PC-3 (cell line): ENCODE results near the gene OBP2A. TPM values are rescaled to one million over a fixed set of nuclear protein-coding genes. Genes with fewer than 3 reads are reported as not detected.
"Not testable (repeated sequence)": the region's sequence is repeated elsewhere in the genome, so short reads cannot be mapped to it uniquely, and the experiment has no call there.

ENCODE experiments used
- ATAC-seq: fragments of 200-7000 bp; cut with Tn5 transposase; 2 replicates; pipeline ENCODE4 v1.9.1; 2020; ENCODE audit warnings: mild to moderate bottlenecking, moderate library complexity
- BruUV-seq: library from RNA; stranded (reverse); fragments of 400-500 nt; replicated peaks from 2 replicates; lab custom pipeline; 2021; lab: Mats Ljungman, UMichigan
- CTCF ChIA-PET: fragments of 300-600 bp; sonication (Branson Sonifier 250); formaldehyde crosslinking; loops from one replicate; lab custom pipeline; 2022; ENCODE audit warnings: antibody characterized with exemption; lab: Charles Lee
- POLR2A ChIA-PET: fragments of 300-600 bp; sonication (Branson Sonifier 250); formaldehyde crosslinking; loops from one replicate; lab custom pipeline; 2022; ENCODE audit warnings: antibody characterized with exemption; ENCODE audit not compliant: unreplicated experiment; lab: Charles Lee
- DNase-seq: peaks from one replicate; pipeline ENCODE4 v3.0.0-alpha.2; 2015
- H2AFZ ChIP-seq: fragments of 300-600 bp; sonication (generic); 2 replicates; pipeline ENCODE4 v1.6.0; 2016; ENCODE audit warnings: antibody characterized with exemption, low read length
- H3F3A ChIP-seq: fragments of 300-600 bp; sonication (generic); one replicate; pipeline ENCODE4 v1.6.0; 2017; ENCODE audit warnings: antibody characterized with exemption, low read length, control low read depth, mild to moderate bottlenecking; ENCODE audit not compliant: unreplicated experiment
- H3K27ac ChIP-seq: fragments of 300-600 bp; sonication (generic); 2 replicates; pipeline ENCODE4 v1.5.1; 2016; ENCODE audit warnings: mild to moderate bottlenecking, low read length
- H3K27me3 ChIP-seq: fragments of 300-600 bp; sonication (generic); 2 replicates; pipeline ENCODE4 v1.6.1; 2016; ENCODE audit warnings: low read length, mixed read lengths
- H3K36me3 ChIP-seq: fragments of 300-600 bp; sonication (generic); 2 replicates; pipeline ENCODE4 v1.6.1; 2016; ENCODE audit warnings: low read depth, mixed run types, low read length, mixed read lengths
- H3K4me1 ChIP-seq: fragments of 300-600 bp; sonication (generic); 2 replicates; pipeline ENCODE4 v1.5.1; 2016; ENCODE audit warnings: low read length; ENCODE audit not compliant: insufficient read depth
- H3K4me2 ChIP-seq: fragments of 300-600 bp; sonication (generic); 2 replicates; pipeline ENCODE4 v1.6.0; 2016; ENCODE audit warnings: low read length
- H3K4me3 ChIP-seq: fragments of 300-600 bp; sonication (generic); 2 replicates; pipeline ENCODE4 v1.5.1; 2016; ENCODE audit warnings: mild to moderate bottlenecking, low read length, mixed read lengths
- H3K79me2 ChIP-seq: fragments of 300-600 bp; sonication (generic); 2 replicates; pipeline ENCODE4 v1.6.1; 2017; ENCODE audit warnings: low read length, mixed read lengths
- H3K9ac ChIP-seq: fragments of 300-600 bp; sonication (generic); 2 replicates; pipeline ENCODE4 v1.6.0; 2016; ENCODE audit warnings: mild to moderate bottlenecking, low read length
- H3K9me2 ChIP-seq: fragments of 300-600 bp; sonication (generic); replicated peaks from 2 replicates; pipeline ENCODE4 v1.6.1; 2016; ENCODE audit warnings: mixed run types, low read length, mixed read lengths
- H3K9me3 ChIP-seq: fragments of 300-600 bp; sonication (generic); 2 replicates; pipeline ENCODE4 v1.6.1; 2016; ENCODE audit warnings: low read length, mixed read lengths
- H4K20me1 ChIP-seq: fragments of 300-600 bp; sonication (generic); 2 replicates; pipeline ENCODE4 v1.6.1; 2016; ENCODE audit warnings: low read length, mixed read lengths
- EZH2 ChIP-seq: fragments of 300-600 bp; sonication (generic); IDR thresholded peaks from one replicate; pipeline ENCODE4 v1.6.1; 2017; ENCODE audit warnings: antibody characterized with exemption, mild to moderate bottlenecking, low read length; ENCODE audit not compliant: unreplicated experiment
- EZH2phosphoT487 ChIP-seq: fragments of 300-600 bp; sonication (generic); IDR thresholded peaks from 2 replicates; pipeline ENCODE4 v1.6.1; 2018; ENCODE audit warnings: mild to moderate bottlenecking, antibody characterized with exemption, low read length, borderline replicate concordance
- intact Hi-C: fragments of 100-400 bp; cut with micrococcal nuclease; formaldehyde crosslinking; loops from 2 replicates; pipeline ENCODE4 v1.9.0; 2023
- total RNA-seq: library from RNA; depleted of rRNA; stranded (reverse); fragments of >200 nt; gene quantifications from 2 replicates; pipeline ENCODE4 v1.2.3, GENCODE V29; 2014
- TF ChIP-seq, protein P1 (sequence below): fragments of 300-600 bp; sonication (generic); conservative IDR thresholded peaks from 2 replicates; pipeline ENCODE4 v1.5.1; 2017; ENCODE audit warnings: antibody characterized with exemption, low read depth, mild to moderate bottlenecking, low read length

OBP2A gene
- total RNA-seq, 1 experiment from 2014 or later, result not detected

DNA sequence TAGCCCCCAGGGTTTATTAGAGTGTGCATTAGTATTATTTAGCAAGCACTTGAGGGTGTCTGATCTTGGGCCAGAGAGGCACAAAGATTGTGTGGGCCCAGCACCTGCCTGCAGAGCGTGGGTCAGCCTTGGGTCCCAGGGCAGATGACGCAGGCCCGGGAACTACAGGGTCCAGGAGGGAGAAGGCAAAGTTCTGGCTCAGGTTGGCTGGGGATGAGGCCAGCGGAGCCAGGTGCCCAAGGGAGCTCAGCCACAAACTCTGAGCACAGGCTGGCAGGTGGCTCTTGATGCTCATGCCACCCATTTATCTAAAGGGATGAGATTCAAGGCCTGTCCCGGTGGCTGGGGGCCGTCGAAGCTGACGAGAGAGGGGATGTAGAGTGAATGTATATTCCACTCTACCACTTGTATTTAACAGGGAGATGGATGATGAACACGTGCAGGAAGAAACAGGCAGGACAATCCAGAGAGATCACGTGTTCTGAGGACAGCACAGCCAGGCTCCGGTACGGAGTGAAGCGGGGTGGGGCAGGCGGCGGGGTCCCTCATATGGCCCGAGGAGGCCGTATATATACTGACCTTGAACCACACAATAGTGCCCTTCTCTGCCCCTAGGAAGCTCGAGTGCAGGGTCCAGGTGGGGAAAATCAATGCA is 818 bp upstream of the OBP2A start:
- no TSS peak for BruUV-seq
- Histone ChIP-seq H3K79me2 (no peaks in the 10 kb centered on the region), H3K27me3 (no peaks in the 10 kb centered on the region), H2AFZ (no peak overlapping the region), H3K9me3 (no peaks in the 10 kb centered on the region), H4K20me1 (no peaks in the 10 kb centered on the region), H3K36me3 (no peaks in the 10 kb centered on the region), H3F3A (no peaks in the 10 kb centered on the region), H3K4me1 (peaks cover 6% of the 10 kb centered on the region; the same call in 1 of the 2 replicates), H3K9me2 (no peaks in the 10 kb centered on the region), H3K9ac (no peak overlapping the region), H3K27ac (no peak overlapping the region), H3K4me2 (no peak overlapping the region), H3K4me3 (no peak overlapping the region)
- DNase-seq, result no peak
- TF ChIP-seq EZH2 (no peak), EZH2phosphoT487 (no peak)
- TF ChIP-seq, protein P1, sequence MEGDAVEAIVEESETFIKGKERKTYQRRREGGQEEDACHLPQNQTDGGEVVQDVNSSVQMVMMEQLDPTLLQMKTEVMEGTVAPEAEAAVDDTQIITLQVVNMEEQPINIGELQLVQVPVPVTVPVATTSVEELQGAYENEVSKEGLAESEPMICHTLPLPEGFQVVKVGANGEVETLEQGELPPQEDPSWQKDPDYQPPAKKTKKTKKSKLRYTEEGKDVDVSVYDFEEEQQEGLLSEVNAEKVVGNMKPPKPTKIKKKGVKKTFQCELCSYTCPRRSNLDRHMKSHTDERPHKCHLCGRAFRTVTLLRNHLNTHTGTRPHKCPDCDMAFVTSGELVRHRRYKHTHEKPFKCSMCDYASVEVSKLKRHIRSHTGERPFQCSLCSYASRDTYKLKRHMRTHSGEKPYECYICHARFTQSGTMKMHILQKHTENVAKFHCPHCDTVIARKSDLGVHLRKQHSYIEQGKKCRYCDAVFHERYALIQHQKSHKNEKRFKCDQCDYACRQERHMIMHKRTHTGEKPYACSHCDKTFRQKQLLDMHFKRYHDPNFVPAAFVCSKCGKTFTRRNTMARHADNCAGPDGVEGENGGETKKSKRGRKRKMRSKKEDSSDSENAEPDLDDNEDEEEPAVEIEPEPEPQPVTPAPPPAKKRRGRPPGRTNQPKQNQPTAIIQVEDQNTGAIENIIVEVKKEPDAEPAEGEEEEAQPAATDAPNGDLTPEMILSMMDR, result no peak
- ATAC-seq, result no peak
- intact Hi-C loops, result no loop called here
- ChIA-PET POLR2A (no interaction called here), CTCF (no interaction called here)

DNA sequence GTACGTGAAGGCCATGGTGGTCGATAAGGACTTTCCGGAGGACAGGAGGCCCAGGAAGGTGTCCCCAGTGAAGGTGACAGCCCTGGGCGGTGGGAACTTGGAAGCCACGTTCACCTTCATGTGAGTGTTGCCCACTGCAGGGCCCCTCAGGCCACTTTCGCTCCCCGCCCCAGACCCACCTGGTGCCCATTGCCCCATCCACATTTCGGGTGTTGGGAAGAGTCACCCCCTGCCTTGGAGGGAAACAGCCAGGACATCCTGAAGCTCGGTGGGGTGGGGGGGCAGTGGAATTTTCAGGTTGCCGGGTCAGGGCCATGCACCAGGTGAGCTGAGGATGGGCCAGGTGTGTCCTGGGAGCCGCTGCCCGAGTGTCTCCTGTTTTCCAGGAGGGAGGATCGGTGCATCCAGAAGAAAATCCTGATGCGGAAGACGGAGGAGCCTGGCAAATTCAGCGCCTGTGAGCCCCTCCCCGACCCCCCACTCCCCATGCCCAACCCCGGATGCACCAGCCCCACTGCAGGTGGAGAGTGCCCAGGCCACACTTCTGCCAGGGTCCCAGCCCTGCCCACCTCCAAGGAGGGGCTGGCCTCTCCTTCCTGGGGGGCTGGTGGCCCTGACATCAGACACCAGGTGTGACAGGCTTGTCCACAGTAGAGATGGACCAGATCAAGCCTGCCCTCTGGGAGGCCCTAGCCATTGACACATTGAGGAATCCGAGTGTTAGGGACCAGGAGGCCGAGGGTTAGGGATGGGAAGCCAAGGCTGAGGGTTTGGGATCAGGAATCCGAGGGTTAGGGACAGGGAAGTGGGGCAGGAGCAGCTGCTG is 1.1 kb downstream of the OBP2A start:
- H3K4me2 ChIP-seq, H2AFZ ChIP-seq, H3K27me3 ChIP-seq, H3K4me1 ChIP-seq, H4K20me1 ChIP-seq, H3K27ac ChIP-seq, DNase-seq, H3K36me3 ChIP-seq, H3K9me2 ChIP-seq, H3K4me3 ChIP-seq, POLR2A ChIA-PET, H3K79me2 ChIP-seq, H3K9ac ChIP-seq, BruUV-seq, H3K9me3 ChIP-seq, intact Hi-C loops, ATAC-seq, H3F3A ChIP-seq: not testable (repeated sequence)
- CTCF ChIA-PET, result interaction anchor here (0.6 kb wide), 1 partner anchor 177 kb away, joined by 3 read pairs; no protein-coding TSS in a partner anchor

DNA sequence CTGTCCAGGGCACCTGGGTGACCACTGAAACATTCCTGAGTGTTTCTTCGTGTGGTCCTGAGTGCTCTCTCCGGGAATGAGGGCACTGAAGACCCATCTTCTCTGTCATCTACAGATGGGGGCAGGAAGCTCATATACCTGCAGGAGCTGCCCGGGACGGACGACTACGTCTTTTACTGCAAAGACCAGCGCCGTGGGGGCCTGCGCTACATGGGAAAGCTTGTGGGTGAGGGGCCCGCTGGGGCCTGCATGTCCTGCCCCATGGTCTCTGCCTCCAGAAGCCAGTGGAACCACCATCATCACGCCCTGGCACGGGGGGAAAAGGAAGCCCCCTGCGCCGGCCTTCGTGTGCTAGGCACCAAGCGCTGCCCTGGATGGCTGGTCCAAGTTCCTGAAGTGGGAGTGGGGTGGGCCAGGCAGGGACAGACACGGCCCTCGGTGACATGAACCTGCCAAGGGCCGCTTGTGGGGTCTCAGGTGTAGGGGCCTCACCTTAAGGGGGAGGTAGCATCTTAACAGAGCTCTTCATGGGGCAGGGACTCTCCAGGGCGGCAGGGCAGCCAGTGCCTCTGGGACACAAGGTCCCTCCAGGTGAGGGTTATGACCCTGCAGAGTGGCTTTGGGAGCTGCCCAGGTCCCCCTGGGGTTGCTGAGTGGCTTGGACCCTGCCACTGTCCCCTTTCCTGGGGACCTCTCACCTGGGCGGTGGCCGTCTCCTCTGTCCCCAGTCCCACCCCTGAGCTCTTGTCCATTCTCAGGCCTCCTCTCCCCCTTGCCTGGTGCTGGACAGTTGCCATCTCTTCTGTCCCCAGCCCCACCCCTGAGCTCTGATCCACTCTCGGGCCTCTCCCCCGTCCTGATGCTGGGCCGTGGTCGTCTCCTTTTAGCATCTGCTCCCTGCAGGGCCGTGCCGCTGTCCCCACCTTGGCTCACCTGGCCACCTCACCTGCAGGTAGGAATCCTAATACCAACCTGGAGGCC is 2.1 kb downstream of the OBP2A start:
- Histone ChIP-seq H3K9me3 (no peaks in the 10 kb centered on the region), H4K20me1 (no peaks in the 10 kb centered on the region), H3K4me1 (peaks cover 6% of the 10 kb centered on the region; the same call in 1 of the 2 replicates), H3K36me3 (no peaks in the 10 kb centered on the region), H3K27me3 (no peaks in the 10 kb centered on the region), H3K27ac (no peak overlapping the region), H3K9ac (no peak overlapping the region), H2AFZ (no peak overlapping the region), H3F3A (no peaks in the 10 kb centered on the region), H3K4me2 (no peak overlapping the region), H3K9me2 (no peaks in the 10 kb centered on the region), H3K4me3 (no peak overlapping the region), H3K79me2 (no peaks in the 10 kb centered on the region)
- intact Hi-C loops, result no loop called here
- no peak for DNase-seq
- BruUV-seq, result no TSS peak
- TF ChIP-seq, protein P1, result no peak
- TF ChIP-seq EZH2, result no peak
- TF ChIP-seq EZH2phosphoT487, result no peak
- no peak for ATAC-seq
- CTCF ChIA-PET, result no interaction called here
- POLR2A ChIA-PET, result no interaction called here

DNA sequence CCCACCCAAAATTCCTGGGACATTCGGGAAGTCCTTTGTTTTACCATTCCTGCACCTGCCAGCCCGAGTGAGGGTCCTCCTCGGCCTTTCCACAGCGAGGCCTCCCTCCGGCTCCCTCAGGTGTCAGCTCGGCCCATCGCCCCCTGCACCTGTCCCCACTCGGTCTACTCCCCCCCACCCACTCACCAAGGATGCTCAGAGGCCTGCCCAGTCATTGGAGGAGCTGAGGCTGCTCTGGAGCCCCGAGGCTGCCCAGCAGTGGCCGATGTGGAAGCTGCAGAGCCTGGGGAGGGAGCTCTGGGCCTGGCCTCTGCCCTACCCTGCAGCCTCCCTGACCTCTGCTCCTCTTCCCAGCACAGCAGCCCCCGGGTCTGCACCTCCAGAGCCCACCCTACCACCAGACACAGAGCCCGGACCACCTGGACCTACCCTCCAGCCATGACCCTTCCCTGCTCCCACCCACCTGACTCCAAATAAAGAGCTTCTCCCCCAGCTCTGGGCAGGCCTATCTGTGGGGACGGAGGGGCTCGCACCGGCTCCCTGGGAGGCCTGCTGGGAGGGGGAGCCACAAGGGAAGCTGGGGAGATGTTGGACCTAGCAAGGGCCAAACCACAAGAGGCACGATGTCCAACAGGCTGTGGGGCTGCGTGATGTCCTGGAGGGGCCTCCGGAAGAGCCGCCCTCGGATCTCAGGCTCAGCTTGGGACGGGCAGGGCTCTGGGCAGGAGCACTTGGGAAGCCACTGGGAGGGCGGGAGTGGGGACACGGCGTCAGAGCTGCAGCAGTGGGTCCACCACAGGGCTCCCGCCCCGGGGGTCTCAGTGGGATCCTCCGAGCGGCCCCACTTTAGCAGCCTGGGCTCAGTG is 3.8 kb downstream of the OBP2A start:
- H3K27me3 ChIP-seq, ATAC-seq, H3F3A ChIP-seq, POLR2A ChIA-PET, H3K4me2 ChIP-seq, H2AFZ ChIP-seq, DNase-seq, H4K20me1 ChIP-seq, H3K9me2 ChIP-seq, CTCF ChIA-PET, BruUV-seq, intact Hi-C loops, H3K9ac ChIP-seq, H3K9me3 ChIP-seq, H3K4me1 ChIP-seq, H3K27ac ChIP-seq, H3K4me3 ChIP-seq, H3K79me2 ChIP-seq, H3K36me3 ChIP-seq: not testable (repeated sequence)
